NCI-H2227 (cell line): ENCODE results near the gene PRMT1.
A peak's percentile ranks its signal among the peaks of the same experiment; 100 is the strongest.

Source experiments
- DNase-seq: peaks from one replicate; lab custom pipeline; 2025; ENCODE audit not compliant: unreplicated experiment; lab: John Stamatoyannopoulos, UW

The PRMT1 gene

GRCh38 chr19:49687566-49688316 lies 10.7 kb downstream of the PRMT1 start:
- peak; percentile 27 for DNase-seq

GRCh38 chr19:49688531-49689132 lies 11.6 kb downstream of the PRMT1 start:
- no peak for DNase-seq

DNA sequence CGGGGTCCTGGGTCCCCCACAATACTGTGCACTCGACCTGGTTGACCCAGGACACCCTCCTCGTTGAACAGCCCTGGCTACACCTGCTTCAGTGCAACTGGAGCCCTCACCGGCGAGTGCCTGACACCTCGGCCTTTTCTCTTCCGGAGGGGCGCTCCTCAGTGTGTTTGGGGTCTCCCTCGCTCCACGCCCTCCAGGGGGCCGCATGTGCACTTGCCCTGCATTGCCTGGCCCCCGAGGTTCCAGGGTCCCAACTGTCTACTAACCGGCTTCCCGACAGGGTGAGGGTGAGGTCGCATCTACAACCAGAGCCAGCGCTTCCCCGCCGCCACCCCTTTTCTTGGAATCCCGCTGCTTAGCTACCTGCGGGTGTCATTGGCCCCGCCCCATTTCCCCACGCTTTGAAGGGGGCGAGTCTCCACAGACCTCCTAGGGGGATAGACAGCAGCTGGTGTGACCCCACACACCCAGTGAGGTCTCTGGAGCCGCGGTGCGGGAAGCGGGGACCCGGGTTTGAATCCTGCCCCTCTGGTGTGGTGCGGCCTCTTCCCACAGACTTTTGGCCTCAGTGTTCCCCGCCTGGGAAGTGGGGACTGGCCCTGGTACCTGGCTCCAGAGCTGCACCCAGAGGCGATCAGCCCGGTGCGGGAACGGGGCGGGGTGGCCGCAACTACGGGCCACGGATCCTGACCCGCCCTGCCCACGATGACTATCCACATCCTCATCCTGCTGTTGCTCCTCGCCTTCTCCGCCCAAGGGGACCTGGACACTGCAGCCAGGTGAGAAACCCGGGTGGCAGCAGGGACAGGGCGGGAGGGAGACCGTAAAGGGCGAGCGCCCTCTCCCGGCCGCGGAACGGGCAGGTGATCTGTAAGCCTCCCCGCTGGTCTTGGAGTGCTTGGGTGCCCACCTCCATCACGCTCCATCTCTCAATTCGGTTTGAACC lies 12.3 kb downstream of the PRMT1 start, which contains the start of gene ADM5:
TSS of gene ADM5 (plus strand) at position 462 of the 946 bp plus-strand sequence. CDS start at position 706, 244 bp downstream.
- DNase-seq = peak; percentile 62

DNA sequence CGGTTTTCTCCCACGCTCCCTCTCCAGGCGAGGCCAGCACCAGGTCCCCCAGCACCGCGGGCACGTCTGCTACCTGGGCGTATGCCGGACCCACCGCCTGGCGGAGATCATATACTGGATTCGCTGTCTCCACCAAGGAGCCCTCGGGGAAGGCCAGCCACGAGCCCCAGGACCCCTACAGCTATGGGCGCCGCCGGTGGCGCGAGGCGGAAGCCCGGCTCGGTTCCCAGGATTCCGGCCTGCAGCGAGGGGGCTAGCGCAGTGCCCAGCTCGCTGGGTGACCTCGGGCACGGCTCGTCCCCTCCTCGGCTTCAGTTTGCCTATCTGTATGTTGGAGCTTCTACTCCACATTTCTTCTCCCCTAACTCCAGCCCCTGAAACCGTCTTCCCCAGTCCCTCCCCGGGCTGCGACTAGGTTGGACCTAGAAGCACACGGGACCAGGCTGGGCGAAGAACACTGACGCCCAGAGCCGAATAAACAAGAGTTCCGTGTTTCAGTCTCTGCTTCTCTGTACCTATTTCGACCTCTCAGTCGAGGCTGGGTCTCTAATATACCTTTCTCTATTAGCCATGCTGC lies 13.1 kb downstream of the PRMT1 start:
- DNase-seq = no peak

DNA sequence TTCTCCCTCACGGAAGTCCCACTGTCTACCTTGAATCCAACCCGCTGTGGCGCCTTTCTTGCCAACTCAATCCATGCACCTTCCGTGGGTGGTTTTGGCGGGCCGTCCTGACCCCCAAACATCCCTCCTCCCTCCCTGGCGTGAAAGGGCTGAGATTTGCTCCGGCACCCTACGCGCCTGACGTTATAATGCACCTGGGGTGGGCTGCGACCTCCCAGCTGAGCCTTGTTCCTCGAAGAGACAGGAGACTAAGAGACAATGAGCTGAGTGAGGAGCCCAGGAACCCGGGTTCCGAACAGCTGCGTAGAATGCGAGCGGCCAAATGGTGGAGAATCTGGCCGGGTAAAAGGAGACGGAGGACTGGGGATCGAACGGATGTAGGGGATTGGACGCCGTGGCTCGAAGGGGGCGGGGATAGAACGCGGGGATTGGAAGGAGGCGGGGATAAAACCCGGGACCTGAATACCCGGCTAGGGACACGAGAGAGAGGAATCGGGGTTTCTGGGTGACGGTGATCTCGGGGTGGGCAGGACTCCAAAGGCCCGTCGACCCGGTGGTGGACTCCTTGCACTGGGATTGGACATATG lies 13.7 kb downstream of the PRMT1 start, which contains the start of gene CPT1C:
TSS of gene CPT1C (plus strand) at position 461 of the 587 bp plus-strand sequence. CDS start 1,137 bp downstream, outside the sequence.
- peak; percentile 92 for DNase-seq

DNA sequence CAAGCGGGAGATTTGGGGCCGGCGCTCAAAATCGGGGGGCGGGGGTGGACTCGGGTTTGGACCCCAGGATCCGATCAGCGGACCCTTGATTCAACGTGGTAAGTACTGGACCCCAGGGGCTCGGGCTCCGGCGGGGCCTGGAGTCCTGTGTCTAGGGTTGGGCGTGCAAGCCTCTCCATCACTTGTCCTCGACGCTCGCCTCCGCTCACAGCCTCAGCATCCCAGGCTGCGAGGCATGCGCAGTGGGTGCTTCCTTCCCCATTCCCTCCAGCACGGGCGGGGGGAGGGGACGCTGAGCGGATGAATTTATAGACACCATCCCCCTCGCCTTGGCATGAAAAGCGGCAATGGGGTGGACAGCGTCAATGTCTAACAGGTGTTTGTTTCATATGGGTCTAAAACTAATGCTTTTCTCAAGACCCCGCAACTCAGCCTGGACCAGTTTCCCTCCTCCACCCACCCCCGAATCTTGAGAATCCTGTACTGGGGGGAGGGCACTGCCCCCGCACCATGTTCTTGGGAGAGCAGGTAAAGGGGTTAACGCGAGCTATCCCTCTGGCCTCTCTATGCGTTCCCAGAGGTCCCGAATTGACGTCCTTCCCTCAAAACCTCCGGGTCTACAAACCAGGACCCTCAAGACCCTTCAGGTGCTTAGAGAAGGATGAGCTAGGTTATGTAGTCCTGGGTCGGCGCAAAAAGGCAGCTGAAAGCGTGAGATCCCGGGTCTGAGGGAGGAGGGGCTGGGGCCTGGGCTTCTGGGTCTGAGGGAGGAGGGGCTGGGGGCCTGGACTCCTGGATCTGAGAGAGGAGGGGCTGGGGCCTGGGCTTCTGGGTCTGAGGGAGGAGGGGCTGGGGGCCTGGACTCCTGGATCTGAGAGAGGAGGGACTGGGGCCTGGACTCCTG lies 14.4 kb downstream of the PRMT1 start:
- DNase-seq = peak; percentile 89

- DNase-seq = peak; percentile 45
Measured at GRCh38 chr19:49692147-49692506, 15.1 kb downstream of the PRMT1 start.

- DNase-seq = no peak
Measured at GRCh38 chr19:49696115-49696514, 19.0 kb downstream of the PRMT1 start.

DNA sequence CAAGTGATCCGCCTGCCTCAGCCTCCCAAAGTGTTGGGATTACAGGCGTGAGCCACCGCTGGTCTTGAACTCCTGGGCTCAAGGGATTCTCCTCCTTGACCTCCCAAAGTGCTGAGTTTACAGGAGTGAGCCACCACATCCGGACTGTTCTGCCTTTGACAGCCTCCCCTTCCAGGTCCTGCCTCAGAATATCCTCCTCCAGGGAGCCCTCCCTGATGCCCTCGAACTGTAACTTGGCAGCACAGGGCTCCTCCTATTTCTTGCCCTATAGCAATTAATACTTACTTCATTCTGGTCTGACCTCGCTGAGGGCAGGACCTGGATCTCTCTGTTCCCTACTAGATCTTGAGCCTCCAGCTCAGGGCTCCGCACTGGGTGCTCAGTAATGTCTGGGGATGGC lies 19.8 kb downstream of the PRMT1 start:
- no peak for DNase-seq

DNA sequence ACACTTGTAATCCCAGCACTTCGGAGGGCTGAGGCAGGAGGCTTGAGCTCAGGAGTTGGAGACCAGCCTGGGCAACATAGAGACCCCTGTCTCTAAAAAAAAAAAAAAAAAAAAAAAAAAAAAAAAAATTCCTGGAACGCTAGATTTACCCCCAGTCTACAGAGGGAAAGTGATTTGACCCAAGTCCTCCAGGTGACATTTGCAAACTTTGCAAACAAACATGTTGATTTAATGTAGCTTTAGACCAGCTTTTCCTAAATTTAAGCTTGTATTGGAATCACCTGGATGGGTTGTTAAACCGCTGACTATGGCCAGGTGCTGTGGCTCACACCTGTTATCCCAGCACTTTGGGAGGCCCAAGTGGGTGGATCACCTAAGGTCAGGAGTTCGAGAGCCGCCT lies 22.3 kb downstream of the PRMT1 start:
- no peak for DNase-seq

DNA sequence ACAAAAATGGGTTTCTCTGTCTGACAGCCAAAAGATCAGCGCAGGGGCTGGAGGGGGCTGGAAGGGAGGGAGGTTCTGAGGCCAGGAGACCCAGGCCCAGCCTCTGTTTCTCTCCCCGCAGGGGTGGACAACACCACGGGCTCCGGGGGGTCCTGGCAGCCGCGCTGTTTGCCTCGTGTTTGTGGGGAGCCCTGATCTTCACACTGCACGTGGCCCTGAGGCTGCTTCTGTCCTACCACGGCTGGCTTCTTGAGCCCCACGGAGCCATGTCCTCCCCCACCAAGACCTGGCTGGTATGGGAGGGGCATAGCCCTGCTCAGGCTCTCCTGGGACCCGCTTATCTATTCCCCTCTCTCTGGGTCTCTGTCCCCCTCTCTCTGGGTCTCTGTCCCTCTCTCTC lies 23.5 kb downstream of the PRMT1 start:
- no peak for DNase-seq

- no peak for DNase-seq
Measured at GRCh38 chr19:49701271-49701786, 24.3 kb downstream of the PRMT1 start.

DNA sequence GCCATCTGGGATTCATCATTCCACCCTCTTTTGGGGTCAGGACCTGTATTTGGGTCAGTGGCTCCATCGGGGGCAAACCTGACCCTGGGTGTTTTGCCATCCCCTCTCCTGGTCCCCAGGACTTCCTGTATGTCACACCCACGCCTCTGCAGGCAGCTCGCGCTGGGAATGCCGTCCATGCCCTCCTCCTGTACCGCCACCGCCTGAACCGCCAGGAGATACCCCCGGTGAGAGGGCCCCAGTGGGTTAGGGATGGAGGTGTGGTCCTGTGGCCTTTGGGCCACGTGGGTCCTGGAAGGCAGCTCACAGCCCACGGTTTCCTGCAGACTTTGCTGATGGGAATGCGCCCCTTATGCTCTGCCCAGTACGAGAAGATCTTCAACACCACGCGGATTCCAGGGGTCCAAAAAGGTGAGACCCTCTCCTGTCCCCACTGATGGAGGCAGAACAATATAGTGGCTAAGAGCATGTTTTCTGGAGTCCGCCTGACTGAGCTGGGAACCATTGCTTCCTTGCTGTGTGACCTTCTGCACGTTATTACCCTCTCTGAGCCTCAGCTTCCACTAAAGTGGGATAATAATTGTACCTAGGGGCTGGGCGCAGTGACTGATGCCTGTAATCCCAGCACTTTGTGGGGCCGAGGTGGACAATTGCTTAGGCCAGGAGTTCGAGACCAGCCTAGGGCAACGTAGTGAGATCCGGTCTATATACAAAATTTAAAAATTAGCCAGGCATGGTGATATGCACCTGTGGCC lies 28.0 kb downstream of the PRMT1 start:
- DNase-seq = no peak

DNA sequence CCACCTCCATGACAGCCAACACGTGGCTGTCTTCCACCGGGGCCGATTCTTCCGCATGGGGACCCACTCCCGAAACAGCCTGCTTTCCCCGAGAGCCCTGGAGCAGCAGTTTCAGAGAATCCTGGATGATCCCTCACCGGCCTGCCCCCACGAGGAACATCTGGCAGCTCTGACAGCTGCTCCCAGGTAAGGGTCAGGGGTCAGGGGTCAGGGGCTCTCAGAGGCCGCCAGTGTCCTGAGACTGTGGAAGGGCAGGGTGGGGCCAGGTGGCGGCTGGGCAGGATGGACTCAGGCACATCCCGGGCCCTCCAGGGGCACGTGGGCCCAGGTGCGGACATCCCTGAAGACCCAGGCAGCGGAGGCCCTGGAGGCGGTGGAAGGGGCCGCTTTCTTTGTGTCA lies 28.8 kb downstream of the PRMT1 start:
- no peak for DNase-seq

DNA sequence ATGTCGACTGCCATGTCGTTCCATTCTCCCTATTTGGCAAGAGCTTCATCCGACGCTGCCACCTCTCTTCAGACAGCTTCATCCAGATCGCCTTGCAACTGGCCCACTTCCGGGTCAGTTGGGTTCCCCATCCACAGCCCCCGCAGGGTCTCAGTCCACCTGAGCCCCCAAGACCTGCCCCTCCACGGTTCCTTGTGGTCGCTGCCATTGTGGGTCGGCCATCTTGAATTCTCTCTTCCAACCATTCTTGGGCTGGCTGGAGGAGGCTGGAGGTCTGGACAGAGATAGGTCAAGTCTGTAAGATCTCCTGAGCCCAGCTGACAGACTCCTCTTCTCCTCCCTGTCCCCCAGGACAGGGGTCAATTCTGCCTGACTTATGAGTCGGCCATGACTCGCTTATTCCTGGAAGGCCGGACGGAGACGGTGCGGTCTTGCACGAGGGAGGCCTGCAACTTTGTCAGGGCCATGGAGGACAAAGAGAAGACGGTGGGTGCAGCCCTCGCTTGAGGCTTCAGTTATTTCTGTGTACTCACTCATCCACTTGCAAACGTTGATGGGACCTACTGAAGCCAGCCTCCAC lies 33.4 kb downstream of the PRMT1 start:
- DNase-seq = no peak

DNA sequence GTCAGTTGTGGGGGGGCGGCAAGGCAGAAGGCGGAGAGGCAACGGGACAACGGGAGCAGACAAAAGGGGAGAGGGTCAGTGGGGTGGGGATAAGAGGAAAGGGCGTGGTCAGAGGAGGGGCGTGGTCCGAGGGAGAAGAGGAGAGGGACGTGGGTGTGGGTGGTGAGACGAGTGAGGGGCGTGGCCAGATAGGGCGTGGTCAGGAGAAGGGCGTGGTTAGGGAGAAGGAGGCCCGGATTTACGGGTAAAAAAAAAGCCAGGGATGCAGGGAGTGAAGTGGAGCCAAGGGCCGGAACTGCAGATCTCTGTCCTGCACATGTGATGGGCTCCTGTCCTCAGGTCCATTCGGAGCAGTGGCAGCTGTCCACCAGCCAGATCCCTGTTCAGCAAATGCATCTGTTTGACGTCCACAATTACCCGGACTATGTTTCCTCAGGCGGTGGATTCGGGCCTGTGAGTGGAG lies 35.4 kb downstream of the PRMT1 start:
- DNase-seq = peak; percentile 47

GRCh38 chr19:49713236-49713845 lies 36.3 kb downstream of the PRMT1 start:
- no peak for DNase-seq

- DNase-seq = peak; percentile 16
Measured at GRCh38 chr19:49716154-49716553, 39.1 kb downstream of the PRMT1 start.
